ENCODE results near the gene ATP5F1A.
A peak's percentile ranks its signal among the peaks of the same experiment; 100 is the strongest.

ATP5F1A gene

DNA sequence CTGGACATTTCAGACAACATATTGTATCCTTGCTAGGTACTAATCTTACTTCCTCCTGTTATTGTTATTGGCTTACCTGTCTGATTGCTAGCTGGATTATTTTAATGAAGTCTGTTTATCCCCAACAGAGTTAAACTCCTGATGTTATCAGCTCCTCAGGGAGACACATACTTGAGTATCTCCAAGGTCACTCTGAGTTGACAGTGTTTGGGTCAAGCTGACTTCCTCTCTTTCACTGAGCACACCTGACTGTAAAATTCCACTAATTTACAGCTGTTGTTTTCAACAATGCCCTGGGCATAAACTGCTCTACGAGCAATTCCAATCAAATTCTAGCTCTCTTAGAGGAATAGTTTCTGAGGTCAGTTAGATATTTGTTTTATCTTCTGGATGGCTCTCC lies 15.7 kb upstream of the ATP5F1A start:
- no peak for DNase-seq (ENCODE audit: low read depth in 2 of 2)
- TF ChIP-seq, protein P1, sequence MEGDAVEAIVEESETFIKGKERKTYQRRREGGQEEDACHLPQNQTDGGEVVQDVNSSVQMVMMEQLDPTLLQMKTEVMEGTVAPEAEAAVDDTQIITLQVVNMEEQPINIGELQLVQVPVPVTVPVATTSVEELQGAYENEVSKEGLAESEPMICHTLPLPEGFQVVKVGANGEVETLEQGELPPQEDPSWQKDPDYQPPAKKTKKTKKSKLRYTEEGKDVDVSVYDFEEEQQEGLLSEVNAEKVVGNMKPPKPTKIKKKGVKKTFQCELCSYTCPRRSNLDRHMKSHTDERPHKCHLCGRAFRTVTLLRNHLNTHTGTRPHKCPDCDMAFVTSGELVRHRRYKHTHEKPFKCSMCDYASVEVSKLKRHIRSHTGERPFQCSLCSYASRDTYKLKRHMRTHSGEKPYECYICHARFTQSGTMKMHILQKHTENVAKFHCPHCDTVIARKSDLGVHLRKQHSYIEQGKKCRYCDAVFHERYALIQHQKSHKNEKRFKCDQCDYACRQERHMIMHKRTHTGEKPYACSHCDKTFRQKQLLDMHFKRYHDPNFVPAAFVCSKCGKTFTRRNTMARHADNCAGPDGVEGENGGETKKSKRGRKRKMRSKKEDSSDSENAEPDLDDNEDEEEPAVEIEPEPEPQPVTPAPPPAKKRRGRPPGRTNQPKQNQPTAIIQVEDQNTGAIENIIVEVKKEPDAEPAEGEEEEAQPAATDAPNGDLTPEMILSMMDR (IDR thresholded peaks at IDR 0.05; ENCODE audit: low read depth, low read length): no peak
- no peak overlapping the region for H3K4me3 ChIP-seq (replicated peaks in 1 of 2; ENCODE audit: low read depth in 2 of 2, low read length in 2 of 2)

GRCh38 chr18:46110406-46110805 lies 12.3 kb upstream of the ATP5F1A start:
- no peak overlapping the region for H3K4me3 ChIP-seq (replicated peaks in 1 of 2; ENCODE audit: low read depth in 2 of 2, low read length in 2 of 2)
- no peak for DNase-seq (ENCODE audit: low read depth in 2 of 2)
- TF ChIP-seq, protein P1 (IDR thresholded peaks at IDR 0.05; ENCODE audit: low read depth, low read length): no peak

- TF ChIP-seq, protein P1 (IDR thresholded peaks at IDR 0.05; ENCODE audit: low read depth, low read length): no peak
- DNase-seq (ENCODE audit: low read depth in 2 of 2): no peak
- no peak overlapping the region for H3K4me3 ChIP-seq (replicated peaks in 1 of 2; ENCODE audit: low read depth in 2 of 2, low read length in 2 of 2)
Measured at GRCh38 chr18:46109386-46109785, 11.3 kb upstream of the ATP5F1A start.

DNA sequence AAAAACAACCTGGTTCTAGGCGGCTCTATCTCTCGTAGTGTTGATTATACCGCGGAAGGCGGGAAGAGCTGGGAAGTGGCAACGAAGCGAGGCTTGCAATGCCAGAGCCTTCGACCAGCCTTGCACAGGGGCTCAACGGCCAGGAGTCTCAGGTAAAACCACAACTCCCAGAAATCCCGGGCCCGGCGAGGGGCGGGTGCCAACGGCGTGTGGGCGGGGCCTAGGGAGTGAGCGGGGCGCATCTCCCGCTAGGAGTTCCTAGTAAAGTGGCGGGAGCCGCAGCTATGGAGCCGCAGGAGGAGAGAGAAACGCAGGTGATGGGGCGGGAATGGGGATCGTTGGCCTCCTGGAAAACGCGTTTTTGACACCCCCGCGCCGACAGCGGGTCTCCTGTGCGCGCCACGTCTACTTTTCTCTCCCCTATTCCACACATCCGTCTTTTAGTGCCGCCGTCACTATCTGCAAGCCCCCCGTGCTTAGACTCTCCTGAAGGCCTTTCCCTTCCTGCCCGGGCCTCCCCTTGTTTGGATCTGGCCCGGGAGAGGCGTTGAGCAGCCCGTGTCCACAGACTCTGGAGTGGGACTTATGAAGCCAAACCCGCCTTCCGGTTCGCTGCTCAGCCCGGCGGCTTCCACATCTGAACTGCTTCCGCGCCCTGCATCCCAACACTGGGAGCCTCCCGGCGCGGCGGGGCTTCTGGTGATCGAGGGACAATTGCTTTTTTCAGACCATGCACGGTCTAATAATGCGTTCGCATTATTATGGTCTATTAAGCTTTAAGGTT lies 6.2 kb upstream of the ATP5F1A start, which contains the start of gene HAUS1:
TSS of gene HAUS1 (plus strand) at position 258 of the 784 bp plus-strand sequence. CDS start at position 285, 27 bp downstream.
- H3K4me3 ChIP-seq (replicated peaks in 1 of 2; ENCODE audit: low read depth in 2 of 2, low read length in 2 of 2): peak within 1 kb of the TSS; percentile 95 to 97
- TF ChIP-seq, protein P1 (IDR thresholded peaks at IDR 0.05; ENCODE audit: low read depth, low read length): no peak
- DNase-seq (ENCODE audit: low read depth in 2 of 2): peak; percentile 76 to 85

DNA sequence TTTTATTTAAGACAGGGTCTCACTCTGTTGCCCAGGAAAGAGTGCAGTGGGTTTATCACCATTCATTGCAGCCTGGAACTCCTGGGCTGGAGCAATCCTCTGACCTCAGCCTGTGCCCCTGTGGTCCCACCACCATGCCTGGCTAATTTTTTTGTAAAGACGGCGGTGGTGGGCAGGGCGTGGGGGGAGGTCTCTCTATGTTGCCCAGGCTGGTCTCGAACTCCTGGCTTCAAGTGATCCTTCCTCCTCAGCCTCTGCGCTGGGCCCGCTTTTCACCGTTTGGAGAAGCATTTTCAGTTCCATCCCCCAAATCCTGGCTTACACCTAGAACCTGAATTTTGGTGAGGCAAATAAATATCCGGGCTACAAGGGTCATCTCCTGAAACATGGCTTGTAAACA lies 1.4 kb upstream of the ATP5F1A start:
- TF ChIP-seq, protein P1 (IDR thresholded peaks at IDR 0.05; ENCODE audit: low read depth, low read length): no peak
- no peak overlapping the region for H3K4me3 ChIP-seq (replicated peaks in 1 of 2; ENCODE audit: low read depth in 2 of 2, low read length in 2 of 2)
- DNase-seq (ENCODE audit: low read depth in 2 of 2): no peak

DNA sequence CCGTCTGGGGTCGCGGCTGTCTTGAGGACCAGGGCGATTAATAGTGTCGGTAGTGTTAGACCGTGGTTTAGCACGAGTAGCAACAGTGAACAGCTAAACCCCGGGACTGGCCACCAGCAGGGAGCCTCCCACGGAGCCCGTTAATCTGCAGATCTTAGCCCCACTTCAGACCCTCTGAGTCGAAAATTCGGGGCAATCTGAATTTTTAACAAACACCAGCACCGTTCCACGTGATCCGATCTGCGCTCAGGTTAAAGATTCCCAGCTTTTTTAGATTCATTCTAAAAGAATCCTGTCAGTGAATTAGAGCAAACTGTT lies 479 bp upstream of the ATP5F1A start:
- TF ChIP-seq, protein P1 (IDR thresholded peaks at IDR 0.05; ENCODE audit: low read depth, low read length): no peak
- H3K4me3 ChIP-seq (replicated peaks in 1 of 2; ENCODE audit: low read depth in 2 of 2, low read length in 2 of 2): peak overlapping the region; percentile 77 to 85
- DNase-seq (ENCODE audit: low read depth in 2 of 2): no peak

GRCh38 chr18:46097431-46097800 lies 680 bp downstream of the ATP5F1A start:
- TF ChIP-seq, protein P1 (IDR thresholded peaks at IDR 0.05; ENCODE audit: low read depth, low read length): no peak

More at GRCh38 chr18:46097431-46097800, 680 bp downstream of the ATP5F1A start:
- peak overlapping the region; percentile 77 to 85 for H3K4me3 ChIP-seq (replicated peaks in 1 of 2; ENCODE audit: low read depth in 2 of 2, low read length in 2 of 2)
- DNase-seq (ENCODE audit: low read depth in 2 of 2): no peak

Data from cardiac fibroblast (primary cell).